OCI-LY3 (cell line): Measurements from ENCODE around the gene SLC26A11.

Source experiments
- EZH2phosphoT487 ChIP-seq: fragments of 200-600 bp; shearing (Covaris generic); IDR thresholded peaks from 2 replicates; pipeline ENCODE4 v1.6.1; 2018; ENCODE audit warnings: antibody characterized with exemption, mixed run types, low read depth
- TF ChIP-seq, protein P1 (sequence below): fragments of 200-600, 300-600 bp; sonication (generic); IDR thresholded peaks from 2 replicates; pipeline ENCODE4 v1.5.1; 2014; ENCODE audit warnings: antibody characterized with exemption, low read length, low read depth

DNA sequence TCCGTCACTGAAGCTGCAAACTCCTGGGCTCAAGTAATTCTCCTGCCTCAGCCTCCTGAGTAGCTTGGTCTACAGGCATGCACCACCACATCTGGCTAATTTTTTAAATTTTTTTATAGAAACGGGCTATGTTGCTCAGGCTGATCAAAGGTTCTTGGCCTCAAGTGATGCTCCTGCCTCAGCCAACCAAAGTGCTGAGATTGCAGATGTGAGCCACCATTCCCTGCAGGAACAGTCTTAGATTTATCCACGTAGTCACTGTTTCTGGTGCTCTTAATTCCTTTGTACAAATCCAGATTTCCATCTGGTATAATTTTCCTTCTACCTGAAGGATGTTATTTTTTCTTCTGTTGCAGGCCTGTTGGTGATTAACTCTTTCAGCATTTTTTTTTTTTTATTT, 13.0 kb downstream of the SLC26A11 start:
- TF ChIP-seq, protein P1, sequence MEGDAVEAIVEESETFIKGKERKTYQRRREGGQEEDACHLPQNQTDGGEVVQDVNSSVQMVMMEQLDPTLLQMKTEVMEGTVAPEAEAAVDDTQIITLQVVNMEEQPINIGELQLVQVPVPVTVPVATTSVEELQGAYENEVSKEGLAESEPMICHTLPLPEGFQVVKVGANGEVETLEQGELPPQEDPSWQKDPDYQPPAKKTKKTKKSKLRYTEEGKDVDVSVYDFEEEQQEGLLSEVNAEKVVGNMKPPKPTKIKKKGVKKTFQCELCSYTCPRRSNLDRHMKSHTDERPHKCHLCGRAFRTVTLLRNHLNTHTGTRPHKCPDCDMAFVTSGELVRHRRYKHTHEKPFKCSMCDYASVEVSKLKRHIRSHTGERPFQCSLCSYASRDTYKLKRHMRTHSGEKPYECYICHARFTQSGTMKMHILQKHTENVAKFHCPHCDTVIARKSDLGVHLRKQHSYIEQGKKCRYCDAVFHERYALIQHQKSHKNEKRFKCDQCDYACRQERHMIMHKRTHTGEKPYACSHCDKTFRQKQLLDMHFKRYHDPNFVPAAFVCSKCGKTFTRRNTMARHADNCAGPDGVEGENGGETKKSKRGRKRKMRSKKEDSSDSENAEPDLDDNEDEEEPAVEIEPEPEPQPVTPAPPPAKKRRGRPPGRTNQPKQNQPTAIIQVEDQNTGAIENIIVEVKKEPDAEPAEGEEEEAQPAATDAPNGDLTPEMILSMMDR = no peak
- TF ChIP-seq EZH2phosphoT487 = no peak
